HEK293 (cell line): Measurements from ENCODE around the gene PLK1.

Experiments
- CTCF ChIA-PET: fragments of 350-600 bp; formaldehyde crosslinking; extraction: SDS; loops from one replicate; lab custom pipeline; 2021; ENCODE audit warnings: antibody characterized with exemption; lab: Yijun Ruan, JAX
- POLR2A ChIA-PET: fragments of 300-600 bp; formaldehyde crosslinking; extraction: SDS; loops from one replicate; lab custom pipeline; 2020; ENCODE audit warnings: antibody characterized with exemption, inconsistent platforms; lab: Yijun Ruan, JAX
- H3K27ac ChIP-seq: fragments of 200-500 bp; sonication (Bioruptor generic); 2 replicates; pipeline ENCODE4 v1.5.1; 2014; ENCODE audit warnings: low read depth, low read length, control low read depth, inconsistent platforms; ENCODE audit errors: extremely low read depth
- H3K36me3 ChIP-seq, 2 experiments: fragments of 200-500 bp in 1 of 2; sonication (Bioruptor generic) in 1 of 2; 1 replicate in 1 of 2; 2 replicates in 1 of 2; pipeline ENCODE4 v1.5.1; 2014 to 2017; ENCODE audit warnings: inconsistent platforms in 2 of 2, low read length in 2 of 2; ENCODE audit not compliant: control insufficient read depth in 2 of 2, insufficient read depth in 1 of 2
- H3K4me1 ChIP-seq: fragments of 200-500 bp; sonication (Bioruptor generic); 2 replicates; pipeline ENCODE4 v1.5.1; 2014; ENCODE audit warnings: mild to moderate bottlenecking, low read length, inconsistent platforms; ENCODE audit not compliant: control insufficient read depth, insufficient read depth
- H3K4me3 ChIP-seq: 2 replicates; pipeline ENCODE4 v1.5.1; 2011; ENCODE audit warnings: low read depth, mild to moderate bottlenecking, control low read depth, low read length, moderate library complexity
- H3K9me3 ChIP-seq: fragments of 200-500 bp; sonication (Bioruptor generic); 2 replicates; pipeline ENCODE4 v1.5.1; 2014; ENCODE audit warnings: low read depth, low read length, inconsistent platforms; ENCODE audit not compliant: control insufficient read depth, insufficient read depth
- HOXA7 ChIP-seq: sonication (generic); formaldehyde crosslinking; IDR thresholded peaks from 2 replicates; pipeline ENCODE4 v1.8.1; 2022; ENCODE audit warnings: missing genetic modification reagents, borderline replicate concordance
- KLF7 ChIP-seq: fragments of 450-650 bp; formaldehyde crosslinking; IDR thresholded peaks from 2 replicates; pipeline ENCODE4 v1.5.1; 2016; ENCODE audit warnings: missing biosample characterization, missing genetic modification characterization, borderline replicate concordance
- RBAK ChIP-seq: fragments of 450-650 bp; formaldehyde crosslinking; IDR thresholded peaks from 2 replicates; pipeline ENCODE4 v1.5.1; 2016; ENCODE audit warnings: missing biosample characterization, missing genetic modification characterization
- ZNF121 ChIP-seq: fragments of 450-650 bp; formaldehyde crosslinking; IDR thresholded peaks from 2 replicates; pipeline ENCODE4 v1.5.1; 2016; ENCODE audit warnings: missing biosample characterization, missing genetic modification characterization
- ZNF146 ChIP-seq: fragments of 450-650 bp; formaldehyde crosslinking; IDR thresholded peaks from 2 replicates; pipeline ENCODE4 v1.5.1; 2016; ENCODE audit warnings: missing biosample characterization, missing genetic modification characterization
- ZNF169 ChIP-seq: fragments of 450-650 bp; formaldehyde crosslinking; IDR thresholded peaks from 2 replicates; pipeline ENCODE4 v1.5.1; 2016; ENCODE audit warnings: missing biosample characterization, missing genetic modification characterization
- ZNF174 ChIP-seq: fragments of 450-650 bp; formaldehyde crosslinking; IDR thresholded peaks from 2 replicates; pipeline ENCODE4 v1.5.0; 2017; ENCODE audit warnings: missing biosample characterization, mild to moderate bottlenecking, missing genetic modification characterization
- ZNF214 ChIP-seq: fragments of 450-650 bp; formaldehyde crosslinking; IDR thresholded peaks from 2 replicates; pipeline ENCODE4 v1.5.1; 2017; ENCODE audit warnings: missing biosample characterization, mild to moderate bottlenecking, missing genetic modification characterization, borderline replicate concordance
- ZNF221 ChIP-seq: fragments of 450-650 bp; formaldehyde crosslinking; IDR thresholded peaks from 2 replicates; pipeline ENCODE4 v1.5.1; 2017; ENCODE audit warnings: missing biosample characterization, missing genetic modification characterization, borderline replicate concordance
- ZNF394 ChIP-seq: fragments of 450-650 bp; formaldehyde crosslinking; IDR thresholded peaks from 2 replicates; pipeline ENCODE4 v1.5.1; 2016; ENCODE audit warnings: missing biosample characterization, missing genetic modification characterization, mild to moderate bottlenecking, moderate library complexity, borderline replicate concordance
- ZNF571 ChIP-seq: fragments of 450-650 bp; formaldehyde crosslinking; IDR thresholded peaks from 2 replicates; pipeline ENCODE4 v1.5.0; 2017; ENCODE audit warnings: missing biosample characterization, missing genetic modification characterization
- ZNF654 ChIP-seq: fragments of 450-650 bp; formaldehyde crosslinking; IDR thresholded peaks from 2 replicates; pipeline ENCODE4 v1.5.1; 2016; ENCODE audit warnings: low read depth, missing biosample characterization, missing genetic modification characterization
- ZNF658 ChIP-seq: fragments of 450-650 bp; formaldehyde crosslinking; IDR thresholded peaks from 2 replicates; pipeline ENCODE4; 2016; ENCODE audit warnings: missing biosample characterization, missing genetic modification characterization
- TF ChIP-seq, protein P1 (sequence below): fragments of 450-650 bp; formaldehyde crosslinking; IDR thresholded peaks from 2 replicates; pipeline ENCODE4 v1.5.1; 2016; ENCODE audit warnings: missing biosample characterization, missing genetic modification characterization
- TF ChIP-seq, protein P2 (sequence below): fragments of 450-650 bp; formaldehyde crosslinking; IDR thresholded peaks from 2 replicates; pipeline ENCODE4 v1.5.1; 2017; ENCODE audit warnings: missing biosample characterization, missing genetic modification characterization
- TF ChIP-seq, protein P3 (sequence below): fragments of 450-650 bp; formaldehyde crosslinking; IDR thresholded peaks from 2 replicates; pipeline ENCODE4 v1.5.1; 2016; ENCODE audit warnings: missing biosample characterization, missing genetic modification characterization
- TF ChIP-seq, protein P4 (sequence below): fragments of 450-650 bp; formaldehyde crosslinking; IDR thresholded peaks from 2 replicates; pipeline ENCODE4; 2016; ENCODE audit warnings: missing biosample characterization, missing genetic modification characterization
- TF ChIP-seq, protein P5 (sequence below): fragments of 450-650 bp; formaldehyde crosslinking; IDR thresholded peaks from 2 replicates; pipeline ENCODE4 v1.5.1; 2016; ENCODE audit warnings: missing biosample characterization, missing genetic modification characterization, low read depth
- TF ChIP-seq, protein P6 (sequence below): fragments of 450-650 bp; formaldehyde crosslinking; IDR thresholded peaks from 2 replicates; pipeline ENCODE4 v1.5.1; 2016; ENCODE audit warnings: missing biosample characterization, missing genetic modification characterization

The PLK1 gene

DNA sequence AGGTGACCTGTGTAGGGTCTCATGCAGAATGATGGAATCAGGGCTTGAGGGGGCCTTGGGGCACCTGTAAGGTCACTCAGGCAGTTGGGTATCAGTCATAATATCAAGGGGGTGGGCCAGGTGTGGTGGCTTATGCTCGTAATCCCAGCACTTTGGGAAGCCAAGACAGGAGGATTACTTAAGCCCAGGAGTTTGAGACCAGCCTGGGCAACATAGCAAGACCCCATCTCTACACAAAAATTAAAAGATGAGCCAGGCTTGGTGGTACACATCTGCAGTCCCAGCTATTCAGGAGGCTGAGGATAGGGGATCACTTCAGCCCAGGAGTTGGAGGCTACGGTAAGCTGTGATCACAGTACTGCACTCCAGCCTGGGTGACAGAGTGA lies 26.8 kb downstream of the PLK1 start:
- Histone ChIP-seq H3K27ac (no peak overlapping the region), H3K4me1 (peaks cover 2% of the 10 kb centered on the region; the same call in 1 of the 2 replicates), H3K4me3 (no peak overlapping the region), H3K36me3 (no peaks in the 10 kb centered on the region), H3K9me3 (no peaks in the 10 kb centered on the region)
- POLR2A ChIA-PET: no interaction called here
- CTCF ChIA-PET: interaction anchor here (0.9 kb wide), 1 partner anchor 99 kb away, joined by 4 read pairs; no protein-coding TSS in a partner anchor
- TF ChIP-seq, protein P1, sequence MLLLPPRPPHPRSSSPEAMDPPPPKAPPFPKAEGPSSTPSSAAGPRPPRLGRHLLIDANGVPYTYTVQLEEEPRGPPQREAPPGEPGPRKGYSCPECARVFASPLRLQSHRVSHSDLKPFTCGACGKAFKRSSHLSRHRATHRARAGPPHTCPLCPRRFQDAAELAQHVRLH (tag by site-specific recombination): no peak
- no peak for TF ChIP-seq ZNF394
- TF ChIP-seq ZNF121 (tag by site-specific recombination): 0 out of 2 replicates have a peak, but pooled peaks have one; percentile 45
- no peak for TF ChIP-seq ZNF169
- TF ChIP-seq, protein P2, sequence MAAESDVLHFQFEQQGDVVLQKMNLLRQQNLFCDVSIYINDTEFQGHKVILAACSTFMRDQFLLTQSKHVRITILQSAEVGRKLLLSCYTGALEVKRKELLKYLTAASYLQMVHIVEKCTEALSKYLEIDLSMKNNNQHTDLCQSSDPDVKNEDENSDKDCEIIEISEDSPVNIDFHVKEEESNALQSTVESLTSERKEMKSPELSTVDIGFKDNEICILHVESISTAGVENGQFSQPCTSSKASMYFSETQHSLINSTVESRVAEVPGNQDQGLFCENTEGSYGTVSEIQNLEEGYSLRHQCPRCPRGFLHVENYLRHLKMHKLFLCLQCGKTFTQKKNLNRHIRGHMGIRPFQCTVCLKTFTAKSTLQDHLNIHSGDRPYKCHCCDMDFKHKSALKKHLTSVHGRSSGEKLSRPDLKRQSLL (tag by site-specific recombination): no peak
- no peak for TF ChIP-seq RBAK (tag by site-specific recombination)

DNA sequence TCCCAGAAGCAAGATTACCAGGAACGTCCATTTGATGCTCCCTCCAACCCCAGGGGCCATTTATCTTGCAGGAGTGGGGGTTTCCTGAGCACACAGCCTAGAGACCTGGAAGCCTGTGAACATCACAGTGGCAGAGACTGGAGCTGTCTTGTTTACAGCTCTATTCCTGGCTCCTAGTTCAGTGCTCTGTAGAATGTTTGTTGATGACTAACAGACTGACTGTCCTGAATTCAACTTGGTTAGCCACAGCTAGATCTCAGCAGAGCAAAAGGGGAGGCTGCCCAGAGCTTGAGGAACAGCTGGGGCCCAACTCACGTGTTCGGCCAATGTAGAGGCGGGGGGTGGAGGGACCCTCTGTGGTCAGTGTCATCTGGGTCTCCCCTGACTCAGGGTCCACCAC lies 27.8 kb downstream of the PLK1 start:
- TF ChIP-seq ZNF214 (tag by site-specific recombination): no peak
- no peak for TF ChIP-seq ZNF146 (tag by site-specific recombination)
- no peak for TF ChIP-seq ZNF654 (tag by site-specific recombination)
- TF ChIP-seq HOXA7 (CRISPR knock-in tag): no peak
- TF ChIP-seq, protein P3, sequence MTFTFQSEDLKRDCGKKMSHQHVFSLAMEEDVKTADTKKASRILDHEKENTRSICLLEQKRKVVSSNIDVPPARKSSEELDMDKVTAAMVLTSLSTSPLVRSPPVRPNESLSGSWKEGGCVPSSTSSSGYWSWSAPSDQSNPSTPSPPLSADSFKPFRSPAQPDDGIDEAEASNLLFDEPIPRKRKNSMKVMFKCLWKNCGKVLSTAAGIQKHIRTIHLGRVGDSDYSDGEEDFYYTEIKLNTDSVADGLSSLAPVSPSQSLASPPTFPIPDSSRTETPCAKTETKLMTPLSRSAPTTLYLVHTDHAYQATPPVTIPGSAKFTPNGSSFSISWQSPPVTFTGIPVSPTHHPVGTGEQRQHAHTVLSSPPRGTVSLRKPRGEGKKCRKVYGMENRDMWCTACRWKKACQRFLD (tag by site-specific recombination): no peak
- TF ChIP-seq, protein P4, sequence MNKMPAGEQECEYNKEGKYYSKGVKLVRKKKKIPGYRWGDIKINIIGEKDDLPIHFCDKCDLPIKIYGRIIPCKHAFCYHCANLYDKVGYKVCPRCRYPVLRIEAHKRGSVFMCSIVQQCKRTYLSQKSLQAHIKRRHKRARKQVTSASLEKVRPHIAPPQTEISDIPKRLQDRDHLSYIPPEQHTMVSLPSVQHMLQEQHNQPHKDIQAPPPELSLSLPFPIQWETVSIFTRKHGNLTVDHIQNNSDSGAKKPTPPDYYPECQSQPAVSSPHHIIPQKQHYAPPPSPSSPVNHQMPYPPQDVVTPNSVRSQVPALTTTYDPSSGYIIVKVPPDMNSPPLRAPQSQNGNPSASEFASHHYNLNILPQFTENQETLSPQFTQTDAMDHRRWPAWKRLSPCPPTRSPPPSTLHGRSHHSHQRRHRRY (tag by site-specific recombination): no peak
- TF ChIP-seq, protein P5, sequence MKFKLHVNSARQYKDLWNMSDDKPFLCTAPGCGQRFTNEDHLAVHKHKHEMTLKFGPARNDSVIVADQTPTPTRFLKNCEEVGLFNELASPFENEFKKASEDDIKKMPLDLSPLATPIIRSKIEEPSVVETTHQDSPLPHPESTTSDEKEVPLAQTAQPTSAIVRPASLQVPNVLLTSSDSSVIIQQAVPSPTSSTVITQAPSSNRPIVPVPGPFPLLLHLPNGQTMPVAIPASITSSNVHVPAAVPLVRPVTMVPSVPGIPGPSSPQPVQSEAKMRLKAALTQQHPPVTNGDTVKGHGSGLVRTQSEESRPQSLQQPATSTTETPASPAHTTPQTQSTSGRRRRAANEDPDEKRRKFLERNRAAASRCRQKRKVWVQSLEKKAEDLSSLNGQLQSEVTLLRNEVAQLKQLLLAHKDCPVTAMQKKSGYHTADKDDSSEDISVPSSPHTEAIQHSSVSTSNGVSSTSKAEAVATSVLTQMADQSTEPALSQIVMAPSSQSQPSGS (tag by site-specific recombination): no peak
- TF ChIP-seq ZNF174 (tag by site-specific recombination): no peak
- no peak for TF ChIP-seq ZNF221 (tag by site-specific recombination)
- no peak for TF ChIP-seq ZNF658 (tag by site-specific recombination)
- TF ChIP-seq, protein P6, sequence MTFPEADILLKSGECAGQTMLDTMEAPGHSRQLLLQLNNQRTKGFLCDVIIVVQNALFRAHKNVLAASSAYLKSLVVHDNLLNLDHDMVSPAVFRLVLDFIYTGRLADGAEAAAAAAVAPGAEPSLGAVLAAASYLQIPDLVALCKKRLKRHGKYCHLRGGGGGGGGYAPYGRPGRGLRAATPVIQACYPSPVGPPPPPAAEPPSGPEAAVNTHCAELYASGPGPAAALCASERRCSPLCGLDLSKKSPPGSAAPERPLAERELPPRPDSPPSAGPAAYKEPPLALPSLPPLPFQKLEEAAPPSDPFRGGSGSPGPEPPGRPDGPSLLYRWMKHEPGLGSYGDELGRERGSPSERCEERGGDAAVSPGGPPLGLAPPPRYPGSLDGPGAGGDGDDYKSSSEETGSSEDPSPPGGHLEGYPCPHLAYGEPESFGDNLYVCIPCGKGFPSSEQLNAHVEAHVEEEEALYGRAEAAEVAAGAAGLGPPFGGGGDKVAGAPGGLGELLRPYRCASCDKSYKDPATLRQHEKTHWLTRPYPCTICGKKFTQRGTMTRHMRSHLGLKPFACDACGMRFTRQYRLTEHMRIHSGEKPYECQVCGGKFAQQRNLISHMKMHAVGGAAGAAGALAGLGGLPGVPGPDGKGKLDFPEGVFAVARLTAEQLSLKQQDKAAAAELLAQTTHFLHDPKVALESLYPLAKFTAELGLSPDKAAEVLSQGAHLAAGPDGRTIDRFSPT: no peak
- no peak for TF ChIP-seq KLF7 (tag by site-specific recombination)
- no peak for TF ChIP-seq ZNF571 (tag by site-specific recombination)
- POLR2A ChIA-PET: no interaction called here
- CTCF ChIA-PET: interaction anchor here (0.9 kb wide), 1 partner anchor 98 kb away, joined by 4 read pairs; no protein-coding TSS in a partner anchor
- Histone ChIP-seq H3K9me3 (no peaks in the 10 kb centered on the region), H3K36me3 (no peaks in the 10 kb centered on the region), H3K4me3 (no peak overlapping the region), H3K27ac (no peak overlapping the region), H3K4me1 (no peaks in the 10 kb centered on the region)
